Common myeloid progenitor, CD34-positive (primary cell): Measurements from ENCODE around the gene SETD5. TPM values are rescaled to one million over a fixed set of nuclear protein-coding genes. Genes with fewer than 3 reads are reported as not detected.
A peak's percentile ranks its signal among the peaks of the same experiment; 100 is the strongest.

Experiments used
- CTCF ChIA-PET: fragments of 350-600 bp; sonication (Branson Sonifier 250); formaldehyde crosslinking; loops from one replicate; lab custom pipeline; 2021; ENCODE audit warnings: antibody characterized with exemption; lab: Charles Lee
- POLR2A ChIA-PET: fragments of 350-600 bp; sonication (Branson Sonifier 250); formaldehyde crosslinking; loops from one replicate; lab custom pipeline; 2021; ENCODE audit warnings: antibody characterized with exemption; lab: Charles Lee
- DNase-seq, 3 donors: peaks; one replicate each; pipeline versions ENCODE4 v3.0.0 to v3.0.0-alpha.2; 2013
- H3K27ac ChIP-seq, 2 experiments: 1 replicate in 1 of 2; 2 replicates in 1 of 2; pipeline ENCODE4 v1.7.0; 2013; ENCODE audit warnings: inconsistent platforms in 2 of 2, low read length in 2 of 2, mild to moderate bottlenecking in 2 of 2, low read depth in 1 of 2, moderate library complexity in 1 of 2; ENCODE audit not compliant: severe bottlenecking in 2 of 2, insufficient read depth in 1 of 2, poor library complexity in 1 of 2
- H3K27me3 ChIP-seq, 5 experiments: replicated peaks in 2 of 5; 1 replicate in 3 of 5; 2 replicates in 2 of 5; pipeline versions ENCODE4 v1.6.1 to v1.7.0; 2013; ENCODE audit warnings: low read length in 4 of 5, mild to moderate bottlenecking in 2 of 5, moderate library complexity in 2 of 5, inconsistent platforms in 1 of 5; ENCODE audit not compliant: insufficient read depth in 5 of 5, control insufficient read depth in 4 of 5
- H3K36me3 ChIP-seq, 4 experiments: 1 replicate in 2 of 4; 2 replicates in 2 of 4; pipeline versions ENCODE4 v1.6.1 to v1.7.0; 2013; ENCODE audit warnings: low read length in 3 of 4, control low read depth in 1 of 4, mild to moderate bottlenecking in 1 of 4; ENCODE audit not compliant: control insufficient read depth in 4 of 4, insufficient read depth in 4 of 4
- H3K4me1 ChIP-seq, 4 experiments: 1 replicate in 3 of 4; 2 replicates in 1 of 4; pipeline versions ENCODE4 v1.6.1 to v1.7.1; 2013; ENCODE audit warnings: low read length in 3 of 4, mild to moderate bottlenecking in 3 of 4, control low read depth in 1 of 4, inconsistent platforms in 1 of 4, moderate library complexity in 1 of 4; ENCODE audit not compliant: control insufficient read depth in 4 of 4, insufficient read depth in 4 of 4; ENCODE audit errors: control extremely low read depth in 1 of 4
- H3K4me3 ChIP-seq, 7 experiments: 1 replicate in 4 of 7; 2 replicates in 3 of 7; pipeline versions ENCODE4 v1.5.1 to v1.7.0; 2013; ENCODE audit warnings: mild to moderate bottlenecking in 7 of 7, low read length in 6 of 7, moderate library complexity in 6 of 7, inconsistent platforms in 2 of 7, low read depth in 2 of 7, control low read depth in 1 of 7; ENCODE audit not compliant: insufficient read depth in 4 of 7, control insufficient read depth in 1 of 7; ENCODE audit errors: extremely low read depth in 1 of 7
- H3K9me3 ChIP-seq, 5 experiments: 1 replicate in 4 of 5; 2 replicates in 1 of 5; pipeline versions ENCODE4 v1.6.1 to v1.7.1; 2013; ENCODE audit warnings: low read length in 4 of 5, mild to moderate bottlenecking in 2 of 5, inconsistent platforms in 1 of 5, low read depth in 1 of 5, moderate library complexity in 1 of 5; ENCODE audit not compliant: control insufficient read depth in 4 of 5, insufficient read depth in 2 of 5; ENCODE audit errors: control extremely low read depth in 1 of 5
- WGBS: methylation state at CpG from one replicate; pipeline ENCODE4 v1.1.5; 2013; ENCODE audit not compliant: insufficient coverage; 5-methylcytosine and 5-hydroxymethylcytosine counted together
- polyA plus RNA-seq: library from polyadenylated mRNA; unstranded; fragments of 120-200 nt; gene quantifications from one replicate; pipeline ENCODE4 v1.2.1, GENCODE V29; 2013

The SETD5 gene, protein sequence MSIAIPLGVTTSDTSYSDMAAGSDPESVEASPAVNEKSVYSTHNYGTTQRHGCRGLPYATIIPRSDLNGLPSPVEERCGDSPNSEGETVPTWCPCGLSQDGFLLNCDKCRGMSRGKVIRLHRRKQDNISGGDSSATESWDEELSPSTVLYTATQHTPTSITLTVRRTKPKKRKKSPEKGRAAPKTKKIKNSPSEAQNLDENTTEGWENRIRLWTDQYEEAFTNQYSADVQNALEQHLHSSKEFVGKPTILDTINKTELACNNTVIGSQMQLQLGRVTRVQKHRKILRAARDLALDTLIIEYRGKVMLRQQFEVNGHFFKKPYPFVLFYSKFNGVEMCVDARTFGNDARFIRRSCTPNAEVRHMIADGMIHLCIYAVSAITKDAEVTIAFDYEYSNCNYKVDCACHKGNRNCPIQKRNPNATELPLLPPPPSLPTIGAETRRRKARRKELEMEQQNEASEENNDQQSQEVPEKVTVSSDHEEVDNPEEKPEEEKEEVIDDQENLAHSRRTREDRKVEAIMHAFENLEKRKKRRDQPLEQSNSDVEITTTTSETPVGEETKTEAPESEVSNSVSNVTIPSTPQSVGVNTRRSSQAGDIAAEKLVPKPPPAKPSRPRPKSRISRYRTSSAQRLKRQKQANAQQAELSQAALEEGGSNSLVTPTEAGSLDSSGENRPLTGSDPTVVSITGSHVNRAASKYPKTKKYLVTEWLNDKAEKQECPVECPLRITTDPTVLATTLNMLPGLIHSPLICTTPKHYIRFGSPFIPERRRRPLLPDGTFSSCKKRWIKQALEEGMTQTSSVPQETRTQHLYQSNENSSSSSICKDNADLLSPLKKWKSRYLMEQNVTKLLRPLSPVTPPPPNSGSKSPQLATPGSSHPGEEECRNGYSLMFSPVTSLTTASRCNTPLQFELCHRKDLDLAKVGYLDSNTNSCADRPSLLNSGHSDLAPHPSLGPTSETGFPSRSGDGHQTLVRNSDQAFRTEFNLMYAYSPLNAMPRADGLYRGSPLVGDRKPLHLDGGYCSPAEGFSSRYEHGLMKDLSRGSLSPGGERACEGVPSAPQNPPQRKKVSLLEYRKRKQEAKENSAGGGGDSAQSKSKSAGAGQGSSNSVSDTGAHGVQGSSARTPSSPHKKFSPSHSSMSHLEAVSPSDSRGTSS (N-terminal part only)
- polyA plus RNA-seq: 71.1 TPM

DNA sequence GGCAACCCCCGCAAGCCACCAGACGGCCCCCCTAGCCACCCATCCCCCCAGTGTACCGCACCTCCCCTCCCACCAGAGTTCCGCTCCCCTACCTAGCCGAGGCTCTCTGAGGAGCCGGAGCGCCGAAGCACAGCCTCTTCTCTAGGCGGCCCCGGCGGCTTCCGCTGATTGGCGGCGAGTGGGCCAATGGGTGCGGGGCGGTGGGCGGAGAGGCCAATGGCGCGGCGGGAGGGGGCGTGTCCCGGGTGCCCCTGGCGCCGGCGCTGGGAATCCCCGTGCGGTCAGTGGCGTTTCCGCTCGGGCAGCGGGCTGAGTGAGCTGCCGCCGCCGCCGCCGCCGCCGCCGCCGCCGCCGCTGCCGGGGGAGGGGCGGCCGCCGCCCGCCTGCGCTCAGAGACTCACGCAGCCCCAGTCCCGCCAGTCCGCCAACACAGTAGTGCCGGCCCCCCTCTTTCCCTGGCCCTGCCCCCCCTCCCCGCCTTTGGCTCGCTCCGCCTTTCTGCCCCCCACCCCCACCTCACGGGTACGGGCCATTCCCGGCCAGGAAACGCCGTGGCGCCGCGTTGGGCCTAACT is at the start of gene SETD5:
Gene SETD5, plus strand, starts transcription at position 284 of the 574 bp plus-strand sequence. CDS start 31,324 bp downstream, outside the sequence.
- peak within 1 kb of the TSS; percentile 99 for H3K27ac ChIP-seq
- CTCF ChIA-PET: interaction anchor here (1.0 to 1.2 kb wide), 2 partner anchors 19 to 31 kb away, joined by 3 read pairs; no protein-coding TSS in a partner anchor
- H3K27me3 ChIP-seq: no peaks in the 10 kb centered on the region
- no peaks in the 10 kb centered on the region for H3K9me3 ChIP-seq
- peaks cover 27 to 74% (median 54%) of the 10 kb centered on the region in 4 experiments for H3K4me1 ChIP-seq
- H3K4me3 ChIP-seq: peak within 1 kb of the TSS; percentile 76 to 97 (median 95)
- POLR2A ChIA-PET: interaction anchor here (1.0 to 3.2 kb wide), 11 partner anchors 8 to 44 kb away, joined by 3 to 70 read pairs (median 4); partner anchors contain the start of gene THUMPD3
- DNase-seq: peak; percentile 96 to 99 (median 99)
- WGBS: under 1% methylated on average over 40 of the region's 63 CpGs
- peaks cover 2 to 30% (median 8%) of the 10 kb centered on the region in 4 experiments for H3K36me3 ChIP-seq

GRCh38 chr3:9347887-9348286 is 49.5 kb upstream of the SETD5 start:
- DNase-seq: no peak
- 100% methylated on average over 1 of the region's 2 CpGs for WGBS
- Histone ChIP-seq H3K4me3 (no peak overlapping the region), H3K4me1 (peaks cover 0 to 1% (median under 1%) of the 10 kb centered on the region in 4 experiments), H3K36me3 (no peaks in the 10 kb centered on the region), H3K9me3 (no peaks in the 10 kb centered on the region), H3K27me3 (no peaks in the 10 kb centered on the region), H3K27ac (no peak overlapping the region)
- ChIA-PET CTCF (interaction anchor here (1.0 kb wide), 1 partner anchor 62 kb away, joined by 3 read pairs; no protein-coding TSS in a partner anchor), POLR2A (no interaction called here)

DNA sequence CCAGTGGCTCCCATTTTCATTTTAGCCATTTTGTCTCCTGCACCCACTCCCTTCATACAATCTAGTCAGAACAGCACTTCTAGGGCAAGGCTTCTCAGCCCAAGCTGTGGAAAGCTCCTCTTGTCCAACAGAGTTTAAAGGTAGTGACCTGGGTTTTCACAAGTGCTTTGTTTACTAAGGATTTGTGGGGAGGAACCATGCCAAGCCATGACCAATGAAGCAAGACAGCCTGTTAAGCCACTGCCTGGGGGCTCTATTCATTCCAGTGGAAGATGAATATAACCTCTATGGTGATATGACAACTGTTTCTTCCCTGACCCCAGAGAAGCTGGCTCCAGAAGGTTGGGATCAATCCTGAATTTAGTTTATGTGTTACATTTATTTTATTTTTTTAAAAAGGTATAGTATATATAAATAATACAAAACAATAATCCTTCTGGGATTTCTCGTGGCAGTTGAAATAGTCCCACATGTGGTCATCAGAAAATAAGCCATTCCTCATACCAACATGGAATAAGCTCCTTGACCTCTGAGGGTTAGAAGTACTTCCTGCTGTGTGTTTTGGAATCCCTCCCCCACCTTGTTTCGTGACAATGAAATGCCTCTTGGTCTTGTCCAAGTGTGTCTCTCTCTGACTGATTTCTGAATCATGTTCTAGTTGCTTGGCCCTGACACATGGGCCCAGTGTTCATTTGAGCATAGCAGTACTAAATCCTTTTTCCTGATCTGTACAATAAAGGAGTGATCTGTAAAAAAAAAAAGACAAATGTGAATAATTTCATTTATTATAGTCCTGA is 47.9 kb upstream of the SETD5 start:
- no peak overlapping the region for H3K4me3 ChIP-seq
- H3K4me1 ChIP-seq: peaks cover 5 to 17% (median 16%) of the 10 kb centered on the region in 4 experiments
- ChIA-PET POLR2A (no interaction called here), CTCF (interaction anchor here (1.0 to 1.4 kb wide), 2 partner anchors 9 to 77 kb away, joined by 3 to 5 read pairs; no protein-coding TSS in a partner anchor)
- H3K9me3 ChIP-seq: no peaks in the 10 kb centered on the region
- H3K27ac ChIP-seq: no peak overlapping the region
- H3K36me3 ChIP-seq: no peaks in the 10 kb centered on the region
- WGBS: 86% methylated on average over 1 of the region's 2 CpGs
- H3K27me3 ChIP-seq: no peaks in the 10 kb centered on the region
- no peak for DNase-seq

- Histone ChIP-seq H3K27me3 (no peaks in the 10 kb centered on the region), H3K36me3 (no peaks in the 10 kb centered on the region), H3K4me1 (peaks cover 5 to 27% (median 24%) of the 10 kb centered on the region in 4 experiments), H3K9me3 (no peaks in the 10 kb centered on the region), H3K27ac (no peak overlapping the region), H3K4me3 (no peak overlapping the region)
- no peak for DNase-seq
- CTCF ChIA-PET: interaction anchor here (0.6 to 4.1 kb wide), 8 partner anchors 11 to 140 kb away, joined by 3 to 95 read pairs (median 7); partner anchors contain the start of gene THUMPD3
- POLR2A ChIA-PET: interaction anchor here (0.6 kb wide), 1 partner anchor 71 kb away, joined by 3 read pairs; no protein-coding TSS in a partner anchor
- whole genome bisulfite sequencing: 100% methylated on average over 1 of the region's 3 CpGs
These were observed 45.7 kb upstream of the SETD5 start for GRCh38 chr3:9351709-9352126.

DNA sequence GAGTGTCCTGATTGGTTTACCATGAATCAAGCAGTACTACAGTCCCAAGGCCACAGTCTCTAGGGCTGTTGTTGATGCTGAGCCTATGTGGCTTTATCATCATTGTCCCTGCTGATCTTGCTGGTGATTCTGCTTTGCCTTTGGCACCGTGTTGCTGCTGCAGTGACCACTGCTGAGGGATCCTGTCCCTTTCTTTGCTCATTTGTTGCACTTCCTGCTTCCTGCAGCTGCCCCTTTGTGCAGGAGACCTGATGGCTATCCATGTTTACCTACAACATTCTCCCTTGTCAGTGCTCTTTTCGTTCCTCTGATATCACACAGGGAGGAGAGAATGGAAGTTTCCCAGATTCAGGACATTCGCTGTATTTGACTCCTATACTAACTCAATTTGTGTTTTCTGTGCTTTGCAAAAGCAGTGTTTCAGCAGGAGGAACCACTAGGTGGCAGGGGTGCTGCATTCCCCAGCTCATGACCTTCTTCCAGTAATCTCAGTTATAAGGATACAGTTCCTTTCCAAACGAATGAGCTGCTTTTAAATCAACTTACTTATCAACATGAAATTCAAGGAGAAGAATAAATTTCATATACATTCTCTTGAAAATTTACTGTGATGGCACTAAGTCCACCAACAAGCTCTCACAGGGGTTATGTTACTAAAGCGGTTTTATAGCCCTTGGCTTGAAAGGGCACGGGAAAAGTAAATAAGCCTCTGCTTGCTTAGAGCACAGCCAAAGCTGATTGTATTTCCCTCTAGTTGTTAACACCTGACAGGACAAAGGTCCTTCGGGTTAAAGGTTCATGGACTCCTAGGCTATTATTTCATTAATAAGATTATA is 44.3 kb upstream of the SETD5 start:
- POLR2A ChIA-PET: interaction anchor here (0.6 to 2.4 kb wide), 4 partner anchors 10 to 44 kb away, joined by 4 to 11 read pairs (median 5); partner anchors contain the start of genes SETD5 and THUMPD3
- DNase-seq: peak; percentile 74 to 80 (median 77)
- CTCF ChIA-PET: interaction anchor here (0.7 to 4.1 kb wide), 21 partner anchors 9 to 384 kb away, joined by 3 to 95 read pairs (median 6); partner anchors contain the start of genes MTMR14 and THUMPD3

More for the DNA sequence above, 44.3 kb upstream of the SETD5 start:
- Histone ChIP-seq H3K27ac (peak overlapping the region in 1 of 2 experiments; percentile 37), H3K27me3 (no peaks in the 10 kb centered on the region), H3K9me3 (no peaks in the 10 kb centered on the region), H3K36me3 (no peaks in the 10 kb centered on the region), H3K4me3 (peak overlapping the region in 2 of 7 experiments; percentile 5 to 19), H3K4me1 (peaks cover 5 to 27% (median 24%) of the 10 kb centered on the region in 4 experiments)
- WGBS: 39% methylated on average over 6 of the region's 7 CpGs
